Subcutaneous adipose tissue (tissue), 4 donors: ENCODE results near the gene HES6. TPM values are rescaled to one million over a fixed set of nuclear protein-coding genes. Genes with fewer than 3 reads are reported as not detected.

ENCODE experiments used
- total RNA-seq, 4 donors: library from RNA; depleted of rRNA; stranded (reverse); fragments of >200 nt; gene quantifications; one replicate each; pipeline ENCODE4 v1.1.0, GENCODE V29; 2016
- TF ChIP-seq, protein P1 (sequence below): fragments of 450-650 bp; IDR thresholded peaks from one replicate; pipeline ENCODE4 v1.5.1; 2016; ENCODE audit warnings: low read depth, mild to moderate bottlenecking, control low read depth, antibody characterized with exemption, moderate library complexity

The HES6 gene
- total RNA-seq, 4 donors from 2014 or later: 2.4 to 7.3 (median 5.3) TPM

DNA sequence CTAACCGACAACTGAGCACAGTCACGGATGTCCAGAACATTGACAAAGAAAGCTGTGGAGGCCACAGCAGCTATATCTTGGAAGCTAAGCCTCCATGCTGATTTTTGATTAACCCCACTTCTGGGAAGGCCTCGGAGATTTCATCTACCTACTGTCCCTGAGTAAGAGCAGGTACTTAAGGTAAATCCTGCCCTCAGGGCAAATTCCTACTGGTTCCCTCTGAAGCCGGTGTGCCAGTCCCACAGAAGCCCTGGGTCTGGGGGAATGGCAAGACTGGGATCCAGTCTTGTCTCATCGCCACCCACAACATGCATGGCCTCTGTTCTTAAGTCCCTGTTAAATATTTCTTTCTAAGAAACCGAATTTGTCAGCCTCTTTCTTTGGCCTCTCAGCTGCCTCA is 29.9 kb upstream of the HES6 start:
- TF ChIP-seq, protein P1, sequence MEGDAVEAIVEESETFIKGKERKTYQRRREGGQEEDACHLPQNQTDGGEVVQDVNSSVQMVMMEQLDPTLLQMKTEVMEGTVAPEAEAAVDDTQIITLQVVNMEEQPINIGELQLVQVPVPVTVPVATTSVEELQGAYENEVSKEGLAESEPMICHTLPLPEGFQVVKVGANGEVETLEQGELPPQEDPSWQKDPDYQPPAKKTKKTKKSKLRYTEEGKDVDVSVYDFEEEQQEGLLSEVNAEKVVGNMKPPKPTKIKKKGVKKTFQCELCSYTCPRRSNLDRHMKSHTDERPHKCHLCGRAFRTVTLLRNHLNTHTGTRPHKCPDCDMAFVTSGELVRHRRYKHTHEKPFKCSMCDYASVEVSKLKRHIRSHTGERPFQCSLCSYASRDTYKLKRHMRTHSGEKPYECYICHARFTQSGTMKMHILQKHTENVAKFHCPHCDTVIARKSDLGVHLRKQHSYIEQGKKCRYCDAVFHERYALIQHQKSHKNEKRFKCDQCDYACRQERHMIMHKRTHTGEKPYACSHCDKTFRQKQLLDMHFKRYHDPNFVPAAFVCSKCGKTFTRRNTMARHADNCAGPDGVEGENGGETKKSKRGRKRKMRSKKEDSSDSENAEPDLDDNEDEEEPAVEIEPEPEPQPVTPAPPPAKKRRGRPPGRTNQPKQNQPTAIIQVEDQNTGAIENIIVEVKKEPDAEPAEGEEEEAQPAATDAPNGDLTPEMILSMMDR: no peak

DNA sequence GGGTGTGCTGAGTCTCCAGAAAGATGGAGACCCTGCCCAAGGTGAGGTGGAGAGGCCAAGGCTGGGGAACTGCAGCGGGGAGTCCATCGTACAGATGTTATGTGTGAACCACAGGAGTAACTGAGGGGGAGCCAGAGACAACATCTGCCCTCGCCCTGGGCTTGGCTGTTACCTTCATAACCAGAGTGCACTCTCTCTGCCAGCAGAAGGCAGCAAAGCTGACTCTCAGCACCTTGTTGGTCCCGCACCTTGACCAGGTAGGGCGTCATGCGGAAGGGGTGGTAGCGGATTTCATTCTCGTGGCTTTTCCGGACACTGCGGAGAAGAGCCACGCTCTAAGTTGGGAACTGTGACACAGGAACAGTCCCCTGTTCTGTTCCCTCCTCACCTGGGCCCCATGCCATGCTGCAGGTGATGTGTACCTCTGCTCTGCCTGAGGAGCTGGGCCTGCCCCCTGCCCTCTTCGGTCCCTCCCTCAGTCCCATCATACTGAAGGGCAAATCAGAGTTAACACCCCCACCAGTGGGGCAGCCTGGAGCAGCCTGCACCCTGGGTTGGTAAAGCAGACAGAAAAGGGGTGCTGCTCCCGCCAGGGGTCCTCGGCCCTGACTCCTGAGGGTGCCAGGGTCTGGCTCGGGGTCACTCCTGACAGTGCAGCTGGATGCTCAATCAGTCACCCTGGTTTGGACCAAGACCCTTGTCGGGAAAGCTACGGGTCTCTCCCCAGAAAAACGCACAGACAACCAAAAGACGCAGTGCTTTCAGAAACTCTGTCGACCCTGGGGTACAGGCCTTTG is 28.2 kb upstream of the HES6 start:
- TF ChIP-seq, protein P1: no peak

DNA sequence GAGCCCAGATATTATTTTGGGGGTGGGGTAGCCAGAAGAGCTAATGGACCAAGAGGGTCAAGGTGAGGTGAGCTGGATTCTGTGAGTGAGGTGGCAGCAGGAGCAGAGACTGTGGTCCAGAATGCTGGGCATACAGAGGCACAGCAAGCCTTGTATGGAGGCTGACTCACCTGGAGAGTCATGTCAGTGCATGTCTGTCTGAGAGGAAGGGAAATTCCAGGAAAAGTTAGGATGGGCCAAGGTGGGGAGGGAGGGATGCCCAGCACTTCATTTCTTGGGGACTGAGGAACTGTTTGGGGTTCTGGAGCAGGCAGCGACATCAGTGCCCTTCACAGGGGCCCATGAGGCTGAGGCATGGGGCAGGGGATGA is 27.5 kb upstream of the HES6 start:
- TF ChIP-seq, protein P1: no peak

DNA sequence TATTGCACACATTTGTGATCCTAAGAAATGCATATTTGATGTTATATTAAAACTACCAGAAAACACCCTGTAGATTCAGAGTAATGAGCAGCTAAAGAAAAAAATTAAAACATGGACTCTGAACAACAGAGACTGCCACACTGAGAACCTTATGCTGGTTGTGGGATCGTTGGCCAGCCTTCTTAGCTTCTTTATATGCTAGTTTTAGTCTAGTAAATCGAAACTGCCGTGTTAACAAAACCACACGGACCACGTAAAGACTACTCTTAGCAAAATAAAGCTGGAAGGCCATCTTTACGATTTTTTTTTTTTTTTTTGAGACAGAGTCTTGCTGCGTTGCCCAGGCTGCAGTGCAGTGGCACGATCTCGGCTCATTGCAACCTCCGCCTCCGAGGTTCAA is 25.8 kb upstream of the HES6 start:
- TF ChIP-seq, protein P1: no peak

DNA sequence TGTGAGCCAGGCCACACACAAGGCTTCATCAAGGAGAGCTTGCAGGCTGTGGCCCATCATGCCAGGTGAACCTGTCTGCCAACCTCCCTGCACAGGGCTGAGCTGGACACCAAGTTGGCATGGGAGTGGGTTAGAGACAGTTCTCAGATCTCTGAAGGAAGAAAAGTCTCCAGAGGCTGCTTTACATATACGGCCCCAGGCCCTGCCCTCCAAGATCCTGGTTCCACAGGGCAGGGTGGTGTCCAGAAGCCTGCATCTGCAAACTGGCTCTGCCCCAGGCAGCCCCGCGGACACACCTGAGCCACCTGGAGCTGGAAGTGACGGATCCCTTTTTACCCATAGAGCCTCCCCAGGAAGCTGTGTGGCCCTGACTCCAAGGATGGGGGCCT is 24.2 kb upstream of the HES6 start:
- TF ChIP-seq, protein P1: no peak

DNA sequence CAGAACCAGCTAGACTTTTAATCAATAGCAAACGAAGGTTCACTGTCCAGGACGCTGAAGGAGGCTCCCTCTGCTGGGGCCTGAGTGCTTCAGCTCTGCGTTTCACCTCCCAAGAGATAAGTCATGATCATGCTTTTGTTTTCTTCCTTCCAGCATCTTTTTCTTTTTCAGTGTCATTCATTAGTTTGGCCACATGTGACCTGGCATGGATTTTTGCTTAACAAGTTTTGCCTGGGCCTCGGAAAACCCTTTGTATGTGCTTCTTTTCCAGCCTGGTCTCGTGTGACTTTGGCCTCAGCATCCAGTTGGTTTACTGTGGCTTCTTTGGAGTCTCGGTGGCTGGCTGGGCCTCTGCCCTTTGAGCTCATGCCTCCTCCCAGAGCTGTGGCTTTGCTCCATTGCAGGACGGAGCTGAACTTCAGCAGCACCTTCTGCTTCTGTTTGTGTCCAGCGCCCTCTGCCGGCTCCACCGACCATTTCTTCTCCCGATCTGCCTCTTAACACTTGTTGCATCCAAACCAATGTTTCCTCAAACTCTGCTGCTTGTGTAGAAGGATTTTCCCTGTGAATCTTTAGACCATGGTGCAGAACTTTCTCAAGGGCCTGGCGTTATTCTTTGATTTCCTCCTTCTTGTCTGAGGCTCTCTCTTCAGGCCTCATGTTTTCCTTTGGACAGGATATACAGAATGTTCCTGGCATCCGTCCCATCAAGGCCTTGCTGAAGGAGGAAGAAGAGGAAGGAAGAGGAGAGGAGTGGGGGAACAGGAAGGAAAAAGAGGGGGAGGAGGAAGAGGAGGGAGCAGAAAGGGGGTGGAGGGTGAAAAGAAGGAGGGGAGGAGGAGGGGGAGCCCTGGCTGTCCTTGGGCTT is 23.6 kb upstream of the HES6 start:
- TF ChIP-seq, protein P1: no peak

DNA sequence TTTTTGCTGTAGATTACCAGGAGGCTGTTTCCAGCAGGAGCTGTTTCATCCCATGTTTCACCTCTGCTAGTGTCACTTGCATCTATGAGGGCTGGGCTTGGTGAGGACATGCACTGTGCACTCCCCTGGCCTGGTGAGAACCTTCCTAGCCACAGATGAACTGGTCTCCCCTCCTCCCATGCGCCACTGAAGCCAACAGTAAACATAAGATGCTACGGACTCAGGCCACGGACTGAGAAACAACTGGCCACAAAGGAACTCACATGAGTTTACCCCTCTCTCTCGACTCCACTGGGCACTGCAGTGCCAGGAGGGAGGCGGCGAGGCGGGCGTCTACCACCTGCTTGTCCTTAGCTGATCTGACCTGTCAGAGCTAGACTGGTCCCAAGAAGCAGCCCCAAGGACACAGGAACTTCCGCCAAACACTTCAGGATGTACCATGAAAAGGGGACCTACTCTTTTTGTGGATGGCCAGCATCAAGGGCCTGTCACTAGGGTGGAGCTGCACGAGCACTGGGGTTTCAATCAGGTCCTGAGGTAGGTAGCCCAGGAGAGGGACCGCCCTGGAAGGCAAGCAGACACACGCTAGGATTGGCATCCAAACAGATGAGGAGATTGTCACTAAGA is 22.8 kb upstream of the HES6 start:
- TF ChIP-seq, protein P1: no peak
